OCI-LY3 (cell line): ENCODE results near the gene LHFPL6.

Experiments
- EZH2phosphoT487 ChIP-seq: fragments of 200-600 bp; shearing (Covaris generic); IDR thresholded peaks from 2 replicates; pipeline ENCODE4 v1.6.1; 2018; ENCODE audit warnings: antibody characterized with exemption, mixed run types, low read depth
- TF ChIP-seq, protein P1 (sequence below): fragments of 200-600, 300-600 bp; sonication (generic); IDR thresholded peaks from 2 replicates; pipeline ENCODE4 v1.5.1; 2014; ENCODE audit warnings: antibody characterized with exemption, low read length, low read depth

DNA sequence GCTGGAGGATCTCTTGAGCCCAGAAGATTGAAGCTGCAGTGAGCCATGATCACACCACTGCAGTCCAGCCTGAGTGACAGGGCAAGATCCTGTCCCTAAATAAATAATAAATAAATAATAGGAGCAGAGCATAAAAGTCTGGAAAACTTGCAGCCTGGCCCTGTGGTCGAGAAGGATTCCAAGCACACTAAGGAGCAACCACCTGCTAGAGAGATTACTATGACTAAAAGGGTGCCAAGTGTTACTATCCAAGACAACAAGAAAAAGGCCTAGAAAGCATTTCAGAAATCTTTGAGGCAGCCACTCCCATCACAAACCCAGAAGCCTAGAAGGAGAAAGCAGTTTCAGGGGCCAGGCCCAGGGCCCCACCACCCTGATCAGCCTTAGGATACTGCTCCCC is 46.1 kb downstream of the LHFPL6 start:
- TF ChIP-seq, protein P1, sequence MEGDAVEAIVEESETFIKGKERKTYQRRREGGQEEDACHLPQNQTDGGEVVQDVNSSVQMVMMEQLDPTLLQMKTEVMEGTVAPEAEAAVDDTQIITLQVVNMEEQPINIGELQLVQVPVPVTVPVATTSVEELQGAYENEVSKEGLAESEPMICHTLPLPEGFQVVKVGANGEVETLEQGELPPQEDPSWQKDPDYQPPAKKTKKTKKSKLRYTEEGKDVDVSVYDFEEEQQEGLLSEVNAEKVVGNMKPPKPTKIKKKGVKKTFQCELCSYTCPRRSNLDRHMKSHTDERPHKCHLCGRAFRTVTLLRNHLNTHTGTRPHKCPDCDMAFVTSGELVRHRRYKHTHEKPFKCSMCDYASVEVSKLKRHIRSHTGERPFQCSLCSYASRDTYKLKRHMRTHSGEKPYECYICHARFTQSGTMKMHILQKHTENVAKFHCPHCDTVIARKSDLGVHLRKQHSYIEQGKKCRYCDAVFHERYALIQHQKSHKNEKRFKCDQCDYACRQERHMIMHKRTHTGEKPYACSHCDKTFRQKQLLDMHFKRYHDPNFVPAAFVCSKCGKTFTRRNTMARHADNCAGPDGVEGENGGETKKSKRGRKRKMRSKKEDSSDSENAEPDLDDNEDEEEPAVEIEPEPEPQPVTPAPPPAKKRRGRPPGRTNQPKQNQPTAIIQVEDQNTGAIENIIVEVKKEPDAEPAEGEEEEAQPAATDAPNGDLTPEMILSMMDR: no peak
- no peak for TF ChIP-seq EZH2phosphoT487
